ENCODE data around the gene ZMYM5.
A peak's percentile ranks its signal among the peaks of the same experiment; 100 is the strongest.

ZMYM5 gene

DNA sequence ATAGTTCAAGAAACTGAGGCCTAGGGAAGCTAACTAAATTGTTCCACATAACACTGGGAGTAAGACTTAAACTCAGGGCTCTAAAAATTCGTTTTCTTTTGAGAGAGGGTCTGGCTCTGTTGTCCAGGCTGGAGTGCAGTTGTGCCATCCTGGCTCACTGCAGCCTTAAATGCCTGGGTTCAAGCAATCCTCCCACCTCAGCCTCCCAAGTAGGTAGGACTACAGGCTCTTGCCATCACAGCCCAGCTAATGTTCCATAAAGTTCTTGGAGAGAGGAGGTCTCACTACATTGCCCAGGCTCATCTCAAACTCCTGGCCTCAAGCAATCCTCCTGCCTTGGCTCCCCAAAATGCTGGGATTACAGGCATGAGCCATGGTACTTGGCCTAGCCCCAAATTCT is 10.7 kb downstream of the ZMYM5 start:
- DNase-seq (ENCODE audit: extremely low read depth, low read depth) = no peak
- TF ChIP-seq, protein P1, sequence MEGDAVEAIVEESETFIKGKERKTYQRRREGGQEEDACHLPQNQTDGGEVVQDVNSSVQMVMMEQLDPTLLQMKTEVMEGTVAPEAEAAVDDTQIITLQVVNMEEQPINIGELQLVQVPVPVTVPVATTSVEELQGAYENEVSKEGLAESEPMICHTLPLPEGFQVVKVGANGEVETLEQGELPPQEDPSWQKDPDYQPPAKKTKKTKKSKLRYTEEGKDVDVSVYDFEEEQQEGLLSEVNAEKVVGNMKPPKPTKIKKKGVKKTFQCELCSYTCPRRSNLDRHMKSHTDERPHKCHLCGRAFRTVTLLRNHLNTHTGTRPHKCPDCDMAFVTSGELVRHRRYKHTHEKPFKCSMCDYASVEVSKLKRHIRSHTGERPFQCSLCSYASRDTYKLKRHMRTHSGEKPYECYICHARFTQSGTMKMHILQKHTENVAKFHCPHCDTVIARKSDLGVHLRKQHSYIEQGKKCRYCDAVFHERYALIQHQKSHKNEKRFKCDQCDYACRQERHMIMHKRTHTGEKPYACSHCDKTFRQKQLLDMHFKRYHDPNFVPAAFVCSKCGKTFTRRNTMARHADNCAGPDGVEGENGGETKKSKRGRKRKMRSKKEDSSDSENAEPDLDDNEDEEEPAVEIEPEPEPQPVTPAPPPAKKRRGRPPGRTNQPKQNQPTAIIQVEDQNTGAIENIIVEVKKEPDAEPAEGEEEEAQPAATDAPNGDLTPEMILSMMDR (IDR thresholded peaks at IDR 0.05; ENCODE audit: low read depth, low read length) = no peak

DNA sequence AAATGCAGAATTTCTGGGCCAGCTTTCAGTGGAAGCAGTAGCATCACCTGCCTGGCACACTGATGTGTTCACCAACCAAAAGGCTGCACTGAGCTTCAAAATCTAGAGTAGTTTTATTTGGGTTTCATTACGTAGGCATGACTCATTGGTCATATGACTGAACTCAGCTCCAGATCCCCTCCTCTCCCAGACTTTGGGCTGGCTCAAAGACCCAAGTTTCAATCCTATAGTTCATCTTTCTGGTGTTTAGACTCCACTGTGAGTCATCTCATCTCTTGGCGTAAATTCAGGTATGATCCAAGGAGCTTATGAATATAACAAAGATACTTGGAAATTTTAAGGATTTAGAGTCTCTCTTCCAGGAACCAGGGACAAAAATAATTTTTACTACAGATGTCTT is 17.7 kb downstream of the ZMYM5 start:
- peak; percentile 83 for DNase-seq (ENCODE audit: extremely low read depth, low read depth)
- TF ChIP-seq, protein P1 (IDR thresholded peaks at IDR 0.05; ENCODE audit: low read depth, low read length) = no peak

DNA sequence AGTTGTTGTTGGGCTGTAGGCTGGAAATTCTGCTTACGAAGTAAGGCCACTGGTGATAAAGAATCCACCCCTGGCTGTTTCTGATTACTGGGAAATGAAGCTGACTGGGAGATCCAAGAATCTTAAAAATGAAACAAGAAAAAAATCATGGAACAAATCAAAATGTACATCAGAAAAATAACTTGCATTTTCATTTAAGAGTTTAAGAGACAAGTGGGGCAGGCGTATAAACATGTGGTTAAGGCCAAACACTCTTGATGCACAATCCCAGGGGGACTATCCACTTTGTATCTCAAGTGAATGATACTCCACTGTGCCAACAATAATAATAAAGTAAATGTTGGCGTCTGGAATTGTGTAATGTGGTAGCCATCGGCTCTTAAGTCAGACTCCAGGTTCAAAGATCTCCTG is 24.6 kb downstream of the ZMYM5 start:
- DNase-seq (ENCODE audit: extremely low read depth, low read depth) = peak; percentile 73
- TF ChIP-seq, protein P1 (IDR thresholded peaks at IDR 0.05; ENCODE audit: low read depth, low read length) = no peak

DNA sequence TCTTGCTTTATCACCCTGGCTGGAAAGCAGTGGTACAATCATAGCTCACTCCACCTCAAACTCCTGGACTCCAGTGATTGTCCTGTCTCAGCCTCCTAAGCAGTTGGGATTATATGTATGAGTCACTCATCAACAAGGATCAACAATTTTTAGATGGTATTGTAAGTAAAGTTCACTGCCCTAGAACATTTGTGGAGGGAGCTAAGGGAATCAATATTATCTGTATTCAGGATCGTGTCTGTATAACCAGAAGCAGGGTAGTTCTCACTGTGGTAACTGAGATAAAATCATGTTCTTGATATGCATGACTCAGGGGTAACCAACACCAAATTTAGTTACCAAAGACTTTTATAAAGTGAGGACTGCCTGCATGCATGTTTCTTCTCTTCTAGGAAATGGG is 27.0 kb downstream of the ZMYM5 start:
- TF ChIP-seq, protein P1 (IDR thresholded peaks at IDR 0.05; ENCODE audit: low read depth, low read length) = no peak
- DNase-seq (ENCODE audit: extremely low read depth, low read depth) = no peak

DNA sequence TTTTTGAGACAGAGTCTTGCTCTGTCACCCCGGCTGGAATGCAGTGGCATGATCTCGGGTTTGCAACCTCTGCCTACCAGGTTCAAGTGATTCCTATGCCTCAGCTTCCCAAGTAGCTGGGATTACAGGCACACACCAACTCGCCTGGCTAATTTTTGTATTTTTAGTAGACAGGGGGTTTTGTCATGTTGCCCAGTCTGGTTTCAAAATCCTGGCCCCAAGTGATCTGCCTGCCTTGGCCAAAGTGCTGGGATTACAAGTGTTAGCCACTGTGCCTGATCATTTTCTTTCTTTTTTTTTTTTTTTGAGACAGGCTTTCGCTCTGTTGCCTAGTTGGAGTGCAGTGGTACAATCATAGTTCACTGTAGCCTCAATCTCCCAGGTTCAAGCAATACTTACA is 28.7 kb downstream of the ZMYM5 start:
- no peak for DNase-seq (ENCODE audit: extremely low read depth, low read depth)
- TF ChIP-seq, protein P1 (IDR thresholded peaks at IDR 0.05; ENCODE audit: low read depth, low read length) = no peak

DNA sequence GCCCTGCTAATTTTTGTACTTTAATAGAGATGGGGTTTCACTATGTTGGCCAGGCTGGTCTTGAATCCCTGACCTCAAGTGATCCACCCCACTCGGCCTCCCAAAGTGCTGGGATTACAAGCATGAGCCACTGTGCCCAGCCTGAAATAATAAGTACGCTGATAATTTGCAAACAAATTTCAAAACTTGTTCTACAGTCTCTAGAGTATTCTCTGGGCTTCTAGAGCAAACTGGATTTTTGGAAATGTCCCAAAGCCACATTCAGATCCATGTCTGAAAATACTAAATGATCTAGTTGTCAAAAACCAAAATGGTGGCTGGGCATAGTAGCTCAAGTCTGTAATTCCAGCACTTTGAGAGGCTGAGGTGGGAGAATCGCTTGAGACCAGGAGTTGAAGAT is 40.8 kb downstream of the ZMYM5 start:
- TF ChIP-seq, protein P1 (IDR thresholded peaks at IDR 0.05; ENCODE audit: low read depth, low read length) = no peak

DNA sequence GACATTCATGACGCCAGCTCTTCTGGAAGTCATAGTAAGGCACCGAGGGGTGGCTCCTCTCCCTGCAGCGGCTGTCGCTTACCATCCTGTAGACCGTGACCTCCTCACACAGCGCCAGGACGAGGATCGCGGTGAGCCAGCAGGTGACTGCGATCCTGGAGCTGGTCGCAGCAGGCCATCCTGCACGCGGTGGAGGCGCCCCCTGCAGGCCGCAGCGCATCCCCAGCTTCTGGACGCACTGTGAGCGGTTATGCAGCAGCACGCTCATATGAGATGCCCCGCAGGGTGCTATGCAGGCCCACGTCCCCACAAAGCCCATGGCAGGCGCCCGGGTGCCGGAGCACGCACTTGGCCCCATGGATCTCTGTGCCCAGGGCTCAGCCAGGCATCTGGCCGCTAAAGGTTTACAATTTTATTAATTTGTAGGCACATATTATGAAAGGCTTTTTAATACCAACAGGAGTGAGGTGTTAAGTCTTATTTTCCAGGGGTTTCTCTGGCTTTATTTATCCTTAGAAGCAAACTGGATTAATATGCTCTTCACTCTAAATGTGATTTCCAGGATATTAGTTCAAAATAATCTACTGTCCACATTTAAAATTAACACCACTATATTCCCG is 45.1 kb downstream of the ZMYM5 start:
- no peak for DNase-seq (ENCODE audit: extremely low read depth, low read depth)
- TF ChIP-seq, protein P1 (IDR thresholded peaks at IDR 0.05; ENCODE audit: low read depth, low read length) = peak; percentile 26

More for the DNA sequence above, 40.8 kb downstream of the ZMYM5 start:
- DNase-seq (ENCODE audit: extremely low read depth, low read depth) = no peak

Data from AG09319 (cell line).